MM.1S (cell line): ENCODE data around the gene AGAP1.

Experiments used
- EZH2 ChIP-seq: fragments of 300-600 bp; sonication (generic); optimal IDR thresholded peaks from 2 replicates; pipeline ENCODE3; 2017; ENCODE audit warnings: low read depth, mild to moderate bottlenecking, antibody characterized with exemption, low read length, mixed read lengths
- EZH2phosphoT487 ChIP-seq: fragments of 300-600 bp; sonication (generic); IDR thresholded peaks from 2 replicates; pipeline ENCODE4 v1.6.1; 2018; ENCODE audit warnings: antibody characterized with exemption, low read length

DNA sequence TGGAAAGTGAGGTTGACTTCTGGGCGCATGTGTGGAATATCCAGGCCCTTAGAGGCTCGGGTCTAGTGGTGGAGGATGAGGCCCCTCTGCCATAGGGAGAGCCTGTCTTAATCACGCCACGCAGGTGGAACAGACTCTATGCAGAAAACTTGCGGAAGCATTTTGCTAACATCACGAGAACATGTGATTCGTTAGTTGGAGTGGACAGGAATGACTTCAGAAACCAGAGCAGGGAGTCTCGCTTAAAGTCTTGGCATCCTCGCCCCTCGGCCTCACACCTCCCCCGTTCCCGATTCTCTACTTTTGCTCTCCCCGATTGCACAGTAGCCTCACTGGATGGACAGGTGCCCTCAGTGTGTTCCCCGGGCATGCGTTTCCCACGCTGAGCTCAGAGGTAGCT is 340.9 kb downstream of the AGAP1 start:
- no peak for TF ChIP-seq EZH2phosphoT487
- TF ChIP-seq EZH2 = no peak
